ENCODE measurements around the gene HOXB6.

The HOXB6 gene

GRCh38 chr17:48570325-48571023 is 34.3 kb downstream of the HOXB6 start:
- 0 out of 2 replicates have a peak overlapping the region, but pooled peaks have one; percentile 2 for H3K9ac ChIP-seq (ENCODE audit: low read depth, low read length)
- H3K36me3 ChIP-seq (ENCODE audit: insufficient read depth, low read length) = no peaks in the 10 kb centered on the region
- H3K9me3 ChIP-seq (ENCODE audit: control insufficient read depth, insufficient read depth, low read length) = no peaks in the 10 kb centered on the region; the same call in none of the 2 replicates
- peaks cover 28% of the 10 kb centered on the region for H3K4me1 ChIP-seq (ENCODE audit: insufficient read depth, low read length)

DNA sequence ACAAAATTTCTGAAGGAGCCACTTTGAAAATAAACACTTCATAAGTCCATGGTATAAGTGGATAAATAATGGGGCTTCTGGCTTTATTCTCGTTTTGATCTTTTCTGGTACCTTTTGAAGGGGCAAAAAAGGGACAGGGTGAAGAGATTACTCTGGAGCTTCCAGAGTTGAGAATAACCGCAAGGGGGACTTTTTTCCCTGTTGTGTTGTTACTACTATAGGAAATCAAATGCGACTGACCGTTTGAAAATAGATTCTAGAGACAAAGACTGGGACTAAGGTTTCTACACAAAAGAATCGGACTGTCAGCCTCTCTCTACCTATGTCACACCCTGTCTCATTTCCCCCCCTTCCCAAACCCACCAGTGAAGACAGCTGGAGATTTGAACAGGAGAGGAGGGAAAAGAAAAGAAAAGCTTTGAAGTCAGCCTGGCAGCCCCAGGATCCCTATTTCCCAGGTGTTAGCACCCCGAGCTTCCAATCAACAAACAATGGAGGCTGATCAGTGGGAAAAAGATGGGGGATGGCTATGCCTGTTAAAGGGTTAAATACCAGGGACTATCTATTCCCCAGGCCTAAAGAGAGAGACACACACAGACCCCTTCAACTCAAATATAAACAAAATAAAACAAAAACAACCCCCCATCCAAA is 35.0 kb downstream of the HOXB6 start:
- Histone ChIP-seq H3K9ac (ENCODE audit: low read depth, low read length) (no peak overlapping the region), H3K9me3 (ENCODE audit: control insufficient read depth, insufficient read depth, low read length) (no peaks in the 10 kb centered on the region; the same call in none of the 2 replicates), H3K36me3 (ENCODE audit: insufficient read depth, low read length) (no peaks in the 10 kb centered on the region), H3K4me1 (ENCODE audit: insufficient read depth, low read length) (peaks cover 28% of the 10 kb centered on the region)

- peaks cover 25% of the 10 kb centered on the region for H3K4me1 ChIP-seq (ENCODE audit: insufficient read depth, low read length)
- no peak overlapping the region for H3K9ac ChIP-seq (ENCODE audit: low read depth, low read length)
- no peaks in the 10 kb centered on the region for H3K36me3 ChIP-seq (ENCODE audit: insufficient read depth, low read length)
- H3K9me3 ChIP-seq (ENCODE audit: control insufficient read depth, insufficient read depth, low read length) = no peaks in the 10 kb centered on the region; the same call in none of the 2 replicates
Observed at GRCh38 chr17:48569240-48569582, 35.6 kb downstream of the HOXB6 start.

DNA sequence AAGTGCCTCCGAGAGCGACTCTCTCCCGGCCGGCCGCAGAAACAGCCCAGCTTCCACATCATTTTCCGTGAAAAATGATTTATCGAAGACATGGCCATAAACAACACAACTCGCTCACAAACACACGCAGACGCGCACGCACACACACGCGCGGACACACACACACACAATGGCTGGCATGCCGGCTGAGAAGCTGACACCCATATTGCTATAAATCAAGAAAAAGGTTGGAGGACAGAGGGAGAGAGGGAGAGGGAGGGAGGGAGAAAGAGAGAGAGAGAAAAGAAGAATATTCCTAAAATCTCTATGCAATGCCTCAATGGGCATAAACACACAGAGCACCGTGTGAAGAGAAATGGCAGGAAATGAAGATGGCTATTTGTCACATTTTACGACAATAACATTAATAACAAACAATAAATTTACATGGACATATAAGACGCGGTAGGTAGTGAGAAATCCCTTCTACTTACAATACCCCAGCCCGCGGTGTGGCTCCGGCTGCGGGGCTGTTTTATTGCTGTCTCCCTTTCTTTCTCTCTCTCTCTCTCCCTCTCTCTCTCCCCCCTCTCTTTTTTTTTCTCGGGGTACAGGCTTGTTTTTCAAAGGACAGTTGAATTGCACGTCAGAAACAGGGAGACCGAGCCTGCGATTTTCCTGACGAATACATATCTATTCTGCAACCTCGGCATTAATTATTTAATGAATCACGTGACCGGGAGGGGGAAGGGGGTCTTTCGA is 36.1 kb downstream of the HOXB6 start:
- H3K9ac ChIP-seq (ENCODE audit: low read depth, low read length) = no peak overlapping the region; the same call in 1 of the 2 replicates
- no peaks in the 10 kb centered on the region for H3K36me3 ChIP-seq (ENCODE audit: insufficient read depth, low read length)
- peaks cover 21% of the 10 kb centered on the region for H3K4me1 ChIP-seq (ENCODE audit: insufficient read depth, low read length)
- no peaks in the 10 kb centered on the region; the same call in none of the 2 replicates for H3K9me3 ChIP-seq (ENCODE audit: control insufficient read depth, insufficient read depth, low read length)

- H3K36me3 ChIP-seq (ENCODE audit: insufficient read depth, low read length) = no peaks in the 10 kb centered on the region
- no peak overlapping the region for H3K9ac ChIP-seq (ENCODE audit: low read depth, low read length)
- H3K9me3 ChIP-seq (ENCODE audit: control insufficient read depth, insufficient read depth, low read length) = no peaks in the 10 kb centered on the region; the same call in none of the 2 replicates
- peaks cover 21% of the 10 kb centered on the region for H3K4me1 ChIP-seq (ENCODE audit: insufficient read depth, low read length)
Observed at GRCh38 chr17:48567646-48568354, 37.0 kb downstream of the HOXB6 start.

DNA sequence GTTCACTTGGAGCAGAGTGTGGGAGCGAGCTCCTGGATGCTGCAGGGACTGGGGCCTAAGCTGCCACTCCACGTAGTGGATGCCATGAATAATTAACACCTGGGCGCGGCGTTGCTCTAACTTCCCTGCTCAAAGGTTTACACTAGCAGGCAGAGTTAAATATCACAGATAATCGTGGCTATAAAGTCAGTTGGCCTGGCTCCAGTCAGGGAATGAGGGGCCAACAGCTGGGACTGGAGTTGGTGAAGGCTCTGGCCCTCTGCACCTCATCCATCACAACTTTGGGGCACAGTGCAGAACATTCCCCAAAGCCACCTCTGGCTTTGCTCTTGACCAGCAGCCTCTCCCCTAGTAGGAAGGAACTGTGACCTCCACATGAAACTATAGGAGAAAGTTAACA is 37.6 kb downstream of the HOXB6 start:
- H3K4me1 ChIP-seq (ENCODE audit: insufficient read depth, low read length) = peaks cover 21% of the 10 kb centered on the region
- H3K9me3 ChIP-seq (ENCODE audit: control insufficient read depth, insufficient read depth, low read length) = no peaks in the 10 kb centered on the region; the same call in none of the 2 replicates
- H3K36me3 ChIP-seq (ENCODE audit: insufficient read depth, low read length) = no peaks in the 10 kb centered on the region
- no peak overlapping the region for H3K9ac ChIP-seq (ENCODE audit: low read depth, low read length)

- no peaks in the 10 kb centered on the region; the same call in none of the 2 replicates for H3K9me3 ChIP-seq (ENCODE audit: control insufficient read depth, insufficient read depth, low read length)
- no peak overlapping the region for H3K9ac ChIP-seq (ENCODE audit: low read depth, low read length)
- peaks cover 21% of the 10 kb centered on the region for H3K4me1 ChIP-seq (ENCODE audit: insufficient read depth, low read length)
- H3K36me3 ChIP-seq (ENCODE audit: insufficient read depth, low read length) = no peaks in the 10 kb centered on the region
Observed at GRCh38 chr17:48566717-48567116, 38.1 kb downstream of the HOXB6 start.

DNA sequence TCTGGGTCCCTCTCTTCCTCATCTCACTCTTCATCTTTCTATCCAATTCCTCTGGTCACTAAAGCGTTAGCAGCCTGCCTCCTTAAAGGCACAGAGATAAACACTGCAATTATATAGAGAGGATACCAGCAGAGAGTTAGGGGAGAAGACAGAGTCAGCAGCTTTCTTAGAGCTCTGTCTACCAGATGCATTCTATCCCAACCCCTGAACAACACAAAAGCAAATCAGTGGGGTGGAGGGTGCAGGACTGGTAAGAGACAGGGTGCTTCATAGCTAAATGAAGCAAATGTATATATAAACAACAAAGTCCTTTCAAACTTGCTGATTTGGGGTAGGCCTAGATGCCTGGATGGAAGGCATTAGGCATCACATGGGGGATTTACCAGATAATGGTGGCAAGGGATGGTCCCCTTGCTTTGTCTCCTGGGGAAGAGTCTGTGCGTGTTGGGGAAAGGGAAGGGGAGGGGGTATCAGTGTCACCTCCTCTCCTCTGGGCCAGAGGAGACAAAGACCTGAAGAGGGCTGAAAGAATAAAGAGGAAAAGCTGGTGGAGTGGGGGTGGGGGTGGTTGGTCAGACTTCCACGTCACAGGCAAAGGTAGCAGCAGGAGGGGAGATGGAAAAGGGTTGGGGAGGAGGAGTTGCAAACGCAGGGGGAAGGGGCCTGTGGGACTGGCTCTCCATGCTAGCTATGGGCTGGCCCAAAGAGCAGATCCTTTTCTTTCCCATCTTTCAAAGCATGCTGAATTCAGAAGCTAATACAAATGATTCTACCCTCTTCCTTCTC is 38.7 kb downstream of the HOXB6 start:
- Histone ChIP-seq H3K9me3 (ENCODE audit: control insufficient read depth, insufficient read depth, low read length) (no peaks in the 10 kb centered on the region; the same call in none of the 2 replicates), H3K4me1 (ENCODE audit: insufficient read depth, low read length) (peaks cover 21% of the 10 kb centered on the region), H3K9ac (ENCODE audit: low read depth, low read length) (no peak overlapping the region), H3K36me3 (ENCODE audit: insufficient read depth, low read length) (no peaks in the 10 kb centered on the region)

DNA sequence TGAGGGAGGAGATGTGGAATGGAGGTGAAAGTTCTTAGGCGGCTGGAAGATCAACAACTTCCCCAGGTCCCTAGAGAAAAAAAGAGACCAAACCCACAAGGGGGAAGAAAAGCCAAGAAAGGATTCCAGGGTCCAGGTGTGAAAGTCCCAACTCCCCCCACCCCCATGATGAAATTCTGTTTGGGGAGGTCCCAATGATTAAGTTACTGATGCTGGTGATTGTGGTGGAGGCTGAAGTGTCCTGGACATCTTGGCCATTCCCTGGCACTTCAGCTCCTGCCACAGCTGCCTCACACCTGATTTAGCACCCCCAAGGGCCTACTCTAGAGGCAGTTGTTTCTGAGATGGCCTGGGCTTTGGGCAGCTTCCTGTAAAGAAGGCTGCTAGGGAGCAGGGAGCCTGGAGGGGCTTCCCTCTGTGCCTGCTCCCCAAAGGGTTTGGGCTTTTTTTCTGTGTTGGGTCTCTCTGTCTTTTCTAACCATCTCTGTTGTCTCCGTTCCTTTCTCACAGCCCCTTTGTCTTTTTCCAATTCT is 39.7 kb downstream of the HOXB6 start:
- Histone ChIP-seq H3K4me1 (ENCODE audit: insufficient read depth, low read length) (peaks cover 11% of the 10 kb centered on the region), H3K9me3 (ENCODE audit: control insufficient read depth, insufficient read depth, low read length) (no peaks in the 10 kb centered on the region; the same call in none of the 2 replicates), H3K9ac (ENCODE audit: low read depth, low read length) (peak overlapping the region; percentile 11; the same call in 1 of the 2 replicates), H3K36me3 (ENCODE audit: insufficient read depth, low read length) (no peaks in the 10 kb centered on the region)

- Histone ChIP-seq H3K36me3 (ENCODE audit: insufficient read depth, low read length) (no peaks in the 10 kb centered on the region), H3K9me3 (ENCODE audit: control insufficient read depth, insufficient read depth, low read length) (no peaks in the 10 kb centered on the region; the same call in none of the 2 replicates), H3K9ac (ENCODE audit: low read depth, low read length) (peak overlapping the region; percentile 11; the same call in 1 of the 2 replicates), H3K4me1 (ENCODE audit: insufficient read depth, low read length) (peaks cover 13% of the 10 kb centered on the region)
Observed at GRCh38 chr17:48564188-48565021, 40.4 kb downstream of the HOXB6 start.

GRCh38 chr17:48563867-48564187 is 41.0 kb downstream of the HOXB6 start:
- H3K9me3 ChIP-seq (ENCODE audit: control insufficient read depth, insufficient read depth, low read length) = no peaks in the 10 kb centered on the region; the same call in none of the 2 replicates
- H3K4me1 ChIP-seq (ENCODE audit: insufficient read depth, low read length) = peaks cover 15% of the 10 kb centered on the region
- H3K9ac ChIP-seq (ENCODE audit: low read depth, low read length) = no peak overlapping the region
- no peaks in the 10 kb centered on the region for H3K36me3 ChIP-seq (ENCODE audit: insufficient read depth, low read length)

DNA sequence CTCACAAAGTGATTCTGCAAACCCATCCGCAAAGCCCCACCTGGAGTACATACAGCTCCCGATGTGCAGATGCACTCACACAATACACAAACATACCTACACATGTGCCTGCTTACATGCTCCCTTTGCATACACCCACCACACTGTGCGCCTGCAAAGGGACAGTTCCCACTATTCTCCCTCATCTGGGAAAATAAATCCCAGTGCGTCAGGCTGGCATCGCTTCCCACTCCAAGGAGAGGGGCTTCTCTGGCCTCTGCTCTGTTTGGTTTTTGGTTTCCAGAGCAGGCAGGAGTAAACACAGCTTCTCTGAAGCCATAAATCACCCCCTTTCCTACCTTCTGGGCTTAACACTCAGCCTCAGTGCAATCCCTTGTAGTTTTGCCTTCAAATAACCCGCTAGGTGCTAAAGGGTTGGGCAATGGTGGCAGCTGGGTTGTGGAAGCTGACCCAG is 41.4 kb downstream of the HOXB6 start:
- Histone ChIP-seq H3K9ac (ENCODE audit: low read depth, low read length) (no peak overlapping the region), H3K9me3 (ENCODE audit: control insufficient read depth, insufficient read depth, low read length) (no peaks in the 10 kb centered on the region; the same call in none of the 2 replicates), H3K4me1 (ENCODE audit: insufficient read depth, low read length) (peaks cover 15% of the 10 kb centered on the region), H3K36me3 (ENCODE audit: insufficient read depth, low read length) (no peaks in the 10 kb centered on the region)
